Kidney (tissue), 14 donors: ENCODE measurements around the gene DNASE1L2. TPM values are rescaled to one million over a fixed set of nuclear protein-coding genes. Genes with fewer than 3 reads are reported as not detected.

ENCODE experiments used
- DNase-seq, 5 donors: peaks; one replicate each; pipeline ENCODE4 v3.0.0-alpha.2; 2013 to 2020
- FAIRE-seq: peaks from 2 replicates; lab custom pipeline; 2012; peaks lifted over from hg19 to GRCh38; lab: Jason Lieb, UNC
- H3K27ac ChIP-seq, 2 donors: one replicate each; pipeline ENCODE4 v1.7.0; 2013; ENCODE audit warnings: low read depth in 2 of 2, low read length in 2 of 2, inconsistent platforms in 1 of 2
- H3K27me3 ChIP-seq: one replicate; pipeline ENCODE4 v1.7.1; 2013; ENCODE audit warnings: low read length, inconsistent platforms; ENCODE audit not compliant: control insufficient read depth, insufficient read depth
- H3K36me3 ChIP-seq, 3 donors: one replicate each; pipeline versions ENCODE4 v1.7.0 to v1.7.1; 2013; ENCODE audit warnings: low read length in 3 of 3, control low read depth in 1 of 3, inconsistent platforms in 1 of 3; ENCODE audit not compliant: insufficient read depth in 3 of 3, control insufficient read depth in 2 of 3
- H3K4me1 ChIP-seq, 3 donors: one replicate each; pipeline versions ENCODE4 v1.7.0 to v1.7.1; 2013; ENCODE audit warnings: low read length in 3 of 3, inconsistent platforms in 1 of 3, low read depth in 1 of 3; ENCODE audit not compliant: control insufficient read depth in 2 of 3, insufficient read depth in 2 of 3
- H3K4me3 ChIP-seq, 3 donors: one replicate each; pipeline versions ENCODE4 v1.7.0 to v1.8.1; 2013; ENCODE audit warnings: low read length in 3 of 3, control low read depth in 1 of 3, inconsistent platforms in 1 of 3
- H3K9ac ChIP-seq, 3 donors: one replicate each; pipeline versions ENCODE4 v1.7.0 to v1.7.1; 2013; ENCODE audit warnings: low read length in 3 of 3, control low read depth in 1 of 3, inconsistent platforms in 1 of 3
- H3K9me3 ChIP-seq, 3 donors: one replicate each; pipeline versions ENCODE4 v1.7.0 to v1.7.1; 2013; ENCODE audit warnings: low read length in 3 of 3, control low read depth in 1 of 3, inconsistent platforms in 1 of 3; ENCODE audit not compliant: control insufficient read depth in 2 of 3, insufficient read depth in 1 of 3
- intact Hi-C: fragments of 100-400 bp; cut with DNase I; formaldehyde crosslinking; loops from one replicate; pipeline ENCODE4 v1.11.1; 2022
- polyA plus RNA-seq: library from polyadenylated mRNA; stranded (reverse); fragments of 350-450 nt; fragmentation: Illumina TruSeq; extraction: RNeasy Lipid Tissue Mini Kit (QIAGEN cat#74804); gene quantifications from one replicate; pipeline ENCODE4 v1.2.3, GENCODE V29; 2014; ENCODE audit warnings: low read depth, low replicate concordance; ENCODE audit not compliant: insufficient read depth
- total RNA-seq: library from RNA; stranded (reverse); fragmentation: NEBNext Ultra II Directional; extraction: Animal tissue kit (Norgen Biotek cat#: 25700); gene quantifications from one replicate; pipeline ENCODE4 v1.2.1, GENCODE V29; 2021
- TF ChIP-seq, protein P1 (sequence below): IDR thresholded peaks from 3 replicates; pipeline ENCODE4 v1.5.1; 2012; ENCODE audit warnings: mild to moderate bottlenecking, moderate library complexity, borderline replicate concordance; ENCODE audit not compliant: insufficient read depth; ENCODE audit errors: extremely low read depth
- donor health status: control.
- donor health status: control.
- donor health status: control.
- donor health status: control.
- donor health status: control.
- donor health status: DM: yes; HTN: yes; CAD: no.
- donor health status: Normal renal cell carcinoma (clear cell type).

Gene DNASE1L2
- total and polyA plus RNA-seq, 2 donors from 2014 or later, result 0.88 TPM

DNA sequence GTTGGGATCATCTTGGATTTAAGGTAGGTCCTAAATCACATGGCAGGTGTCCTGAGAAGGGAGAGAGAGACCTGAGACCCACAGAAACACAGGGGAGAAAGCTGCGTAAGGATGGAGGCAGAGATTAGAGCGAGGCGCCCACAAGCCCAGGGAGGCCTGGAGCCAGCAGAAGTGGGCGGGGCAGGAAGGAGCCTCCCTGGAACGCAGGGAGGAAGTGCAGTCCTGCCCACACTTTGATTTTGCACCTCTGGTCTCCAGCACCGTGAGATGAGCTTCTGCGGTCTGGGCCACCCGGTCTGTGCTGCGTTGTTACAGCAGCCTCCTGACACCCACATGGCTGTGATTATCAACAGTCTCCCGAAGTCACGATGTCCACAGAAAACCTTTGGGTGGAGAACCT, 6.4 kb downstream of the DNASE1L2 start:
- Histone ChIP-seq H3K4me3 (no peak overlapping the region), H3K9me3 (no peaks in the 10 kb centered on the region), H3K27me3 (no peaks in the 10 kb centered on the region), H3K36me3 (peaks cover 0 to 40% (median 15%) of the 10 kb centered on the region in 3 donors), H3K27ac (no peak overlapping the region), H3K4me1 (no peaks in the 10 kb centered on the region), H3K9ac (no peak overlapping the region)
- no peak for FAIRE-seq
- intact Hi-C loops, result no loop called here
- DNase-seq, result no peak
- TF ChIP-seq, protein P1, sequence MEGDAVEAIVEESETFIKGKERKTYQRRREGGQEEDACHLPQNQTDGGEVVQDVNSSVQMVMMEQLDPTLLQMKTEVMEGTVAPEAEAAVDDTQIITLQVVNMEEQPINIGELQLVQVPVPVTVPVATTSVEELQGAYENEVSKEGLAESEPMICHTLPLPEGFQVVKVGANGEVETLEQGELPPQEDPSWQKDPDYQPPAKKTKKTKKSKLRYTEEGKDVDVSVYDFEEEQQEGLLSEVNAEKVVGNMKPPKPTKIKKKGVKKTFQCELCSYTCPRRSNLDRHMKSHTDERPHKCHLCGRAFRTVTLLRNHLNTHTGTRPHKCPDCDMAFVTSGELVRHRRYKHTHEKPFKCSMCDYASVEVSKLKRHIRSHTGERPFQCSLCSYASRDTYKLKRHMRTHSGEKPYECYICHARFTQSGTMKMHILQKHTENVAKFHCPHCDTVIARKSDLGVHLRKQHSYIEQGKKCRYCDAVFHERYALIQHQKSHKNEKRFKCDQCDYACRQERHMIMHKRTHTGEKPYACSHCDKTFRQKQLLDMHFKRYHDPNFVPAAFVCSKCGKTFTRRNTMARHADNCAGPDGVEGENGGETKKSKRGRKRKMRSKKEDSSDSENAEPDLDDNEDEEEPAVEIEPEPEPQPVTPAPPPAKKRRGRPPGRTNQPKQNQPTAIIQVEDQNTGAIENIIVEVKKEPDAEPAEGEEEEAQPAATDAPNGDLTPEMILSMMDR, result no peak

DNA sequence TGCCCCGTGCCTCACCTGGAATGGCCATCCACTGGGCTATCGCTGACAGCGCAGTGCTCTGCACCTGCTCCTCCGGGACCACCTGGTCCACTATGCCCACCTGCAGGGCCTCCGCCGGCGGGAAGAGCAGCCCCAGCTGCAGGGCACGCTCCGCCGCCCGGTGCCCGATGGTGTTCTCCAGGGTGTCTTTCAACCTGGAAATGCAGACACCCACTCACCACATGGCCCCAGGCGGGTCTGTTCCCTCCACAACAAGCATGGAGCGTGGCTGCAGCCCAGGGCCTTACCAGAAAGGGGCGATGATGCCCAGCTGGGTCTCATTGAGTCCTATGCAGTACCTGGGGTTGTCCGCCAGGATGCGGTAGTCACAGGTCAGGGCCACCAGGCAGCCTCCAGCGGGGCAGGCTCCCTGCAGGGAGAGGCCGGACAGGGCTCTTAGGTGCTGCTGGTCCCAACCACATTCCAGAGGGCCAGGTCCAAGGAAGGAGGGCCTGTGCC, 6.8 kb downstream of the DNASE1L2 start:
- H3K4me1 ChIP-seq, result no peaks in the 10 kb centered on the region
- no peak overlapping the region for H3K9ac ChIP-seq
- DNase-seq (peak in 1 of 5 donors; percentile 73), FAIRE-seq (no peak)
- intact Hi-C loops, result no loop called here
- H3K27ac ChIP-seq, result no peak overlapping the region
- no peak overlapping the region for H3K4me3 ChIP-seq
- no peaks in the 10 kb centered on the region for H3K27me3 ChIP-seq
- no peaks in the 10 kb centered on the region for H3K9me3 ChIP-seq
- H3K36me3 ChIP-seq, result peaks cover 0 to 40% (median 15%) of the 10 kb centered on the region in 3 donors
- TF ChIP-seq, protein P1, result no peak

DNA sequence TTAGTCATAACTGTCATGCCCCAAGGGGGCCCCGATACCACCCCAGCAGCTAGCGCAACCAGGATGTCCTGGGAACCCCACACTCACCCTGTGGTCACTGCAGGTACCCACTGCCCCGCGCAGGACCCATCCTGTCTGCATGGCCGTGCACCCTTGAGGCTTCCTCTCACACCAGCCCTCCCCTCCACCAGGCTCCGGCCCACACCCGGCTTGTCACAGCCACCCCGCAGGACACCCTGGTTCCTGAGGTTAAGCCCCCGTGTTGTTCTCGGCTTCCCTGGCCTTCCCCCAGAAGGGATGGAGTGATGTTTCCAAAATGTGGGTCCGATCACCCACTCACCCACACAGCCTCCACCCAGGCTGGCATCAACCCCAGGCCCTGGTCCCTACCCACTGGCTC, 7.5 kb downstream of the DNASE1L2 start:
- H3K9me3 ChIP-seq, result no peaks in the 10 kb centered on the region
- H3K4me1 ChIP-seq, result no peaks in the 10 kb centered on the region
- intact Hi-C loops, result no loop called here
- H3K27me3 ChIP-seq, result no peaks in the 10 kb centered on the region
- no peak overlapping the region for H3K4me3 ChIP-seq
- FAIRE-seq, result no peak
- no peak overlapping the region for H3K9ac ChIP-seq
- no peak overlapping the region for H3K27ac ChIP-seq
- peaks cover 0 to 40% (median 15%) of the 10 kb centered on the region in 3 donors for H3K36me3 ChIP-seq
- peak in 1 of 5 donors; percentile 71 for DNase-seq
- TF ChIP-seq, protein P1, result no peak

DNA sequence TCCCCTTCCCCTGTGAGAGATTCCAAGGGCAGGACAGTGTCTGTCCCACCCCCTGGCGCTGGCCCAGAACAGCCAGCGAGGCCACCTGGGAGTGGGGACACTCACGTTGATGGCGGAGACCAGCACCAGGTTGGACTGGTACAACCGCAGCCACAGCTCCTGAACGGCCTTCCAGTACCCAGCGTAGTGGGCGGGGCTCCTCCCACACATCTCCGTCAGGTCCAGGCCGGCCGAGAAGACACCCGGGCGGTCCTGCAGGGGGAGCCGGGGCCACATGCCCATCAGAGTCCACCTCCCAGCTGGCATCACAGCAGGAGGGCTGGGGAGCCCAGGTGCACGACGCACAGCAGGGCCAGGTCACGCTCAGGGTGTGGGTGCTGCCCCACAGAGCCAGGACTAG, 8.1 kb downstream of the DNASE1L2 start:
- TF ChIP-seq, protein P1, result no peak
- peak in 2 of 5 donors; percentile 36 to 70 for DNase-seq
- Histone ChIP-seq H3K27ac (no peak overlapping the region), H3K36me3 (peaks cover 0 to 40% (median 15%) of the 10 kb centered on the region in 3 donors), H3K9ac (no peak overlapping the region), H3K9me3 (no peaks in the 10 kb centered on the region), H3K4me1 (no peaks in the 10 kb centered on the region), H3K27me3 (no peaks in the 10 kb centered on the region), H3K4me3 (no peak overlapping the region)
- no peak for FAIRE-seq
- intact Hi-C loops, result no loop called here
